ENCODE results near the gene POLR2E.

The POLR2E gene

DNA sequence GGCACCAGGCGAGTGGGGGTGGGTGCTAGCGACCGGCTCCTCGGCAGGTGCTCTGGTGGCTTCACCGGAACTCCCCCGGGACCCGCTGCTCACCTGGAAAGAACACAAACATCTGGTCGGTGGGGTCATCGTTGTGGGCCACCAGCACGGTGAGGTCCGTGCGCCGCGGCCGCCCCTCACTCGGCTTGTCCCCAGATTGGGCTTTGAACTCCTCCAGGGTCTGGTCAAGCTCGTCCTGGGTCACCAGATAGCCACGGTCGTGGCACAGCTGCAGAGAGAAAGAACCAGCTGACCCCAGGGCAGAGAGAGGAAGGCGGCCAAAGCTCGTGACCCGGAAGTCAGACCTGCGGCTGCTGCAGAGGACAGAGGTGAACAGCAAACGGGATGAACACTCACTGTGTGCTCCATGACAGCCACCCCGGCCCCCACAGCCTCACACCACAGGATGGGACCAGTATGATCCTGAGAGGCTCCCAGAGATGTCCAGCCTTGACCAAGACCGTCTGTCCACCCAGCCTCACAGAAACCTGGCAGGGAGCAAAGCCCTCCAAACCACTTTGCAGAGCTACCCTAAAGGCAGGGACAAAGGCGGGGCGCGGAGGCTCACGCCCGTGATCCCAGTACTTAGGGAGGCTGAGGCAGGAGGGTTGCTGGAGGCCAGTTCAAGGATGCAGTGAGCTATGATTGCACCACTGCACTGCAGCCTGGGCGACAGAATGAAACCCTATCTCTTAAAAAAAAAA is 1.2 kb downstream of the POLR2E start:
- no peaks in the 10 kb centered on the region for H3K27me3 ChIP-seq (ENCODE audit: control insufficient read depth in 1 of 2, insufficient read depth in 2 of 2, low read length in 2 of 2)
- peak overlapping the region; percentile 90 to 94 for H3K4me3 ChIP-seq (ENCODE audit: low read depth in 1 of 2, low read length in 2 of 2)
- no peaks in the 10 kb centered on the region for H3K9me3 ChIP-seq (ENCODE audit: control insufficient read depth in 1 of 2, low read length in 2 of 2)
- H3K9ac ChIP-seq (ENCODE audit: low read depth in 1 of 2, low read length in 2 of 2), result peak overlapping the region; percentile 87 to 90
- H3K27ac ChIP-seq (ENCODE audit: low read depth, low read length), result no peak overlapping the region
- peaks cover 5 to 24% of the 10 kb centered on the region in 2 donors for H3K36me3 ChIP-seq (ENCODE audit: control insufficient read depth in 1 of 2, insufficient read depth in 2 of 2, low read length in 2 of 2)
- H3K4me1 ChIP-seq (ENCODE audit: control insufficient read depth in 1 of 2, insufficient read depth in 2 of 2, low read length in 2 of 2), result peaks cover 26 to 34% of the 10 kb centered on the region in 2 donors

DNA sequence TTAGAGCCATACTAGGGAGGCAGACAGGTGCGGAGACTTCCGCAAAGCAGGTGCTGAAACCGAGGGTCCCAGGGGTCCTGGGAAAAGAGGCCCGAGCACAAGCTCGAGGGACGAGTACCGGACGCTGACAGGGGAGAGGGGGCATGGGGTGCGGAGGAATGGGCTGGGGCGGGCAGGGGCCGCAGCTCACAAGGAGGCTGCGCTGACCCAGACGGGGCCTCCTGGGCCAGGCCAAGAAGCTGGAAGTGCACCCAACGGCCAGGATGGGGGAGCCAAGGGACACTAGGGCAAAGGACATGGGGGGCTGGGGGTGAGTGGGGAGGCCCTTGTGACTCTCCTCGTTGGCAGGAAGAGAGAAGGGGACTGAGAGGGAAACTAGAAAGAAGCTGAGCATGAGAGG is 1.8 kb downstream of the POLR2E start:
- Histone ChIP-seq H3K9ac (ENCODE audit: low read depth in 1 of 2, low read length in 2 of 2) (no peak overlapping the region), H3K36me3 (ENCODE audit: control insufficient read depth in 1 of 2, insufficient read depth in 2 of 2, low read length in 2 of 2) (peaks cover 5 to 31% of the 10 kb centered on the region in 2 donors)

DNA sequence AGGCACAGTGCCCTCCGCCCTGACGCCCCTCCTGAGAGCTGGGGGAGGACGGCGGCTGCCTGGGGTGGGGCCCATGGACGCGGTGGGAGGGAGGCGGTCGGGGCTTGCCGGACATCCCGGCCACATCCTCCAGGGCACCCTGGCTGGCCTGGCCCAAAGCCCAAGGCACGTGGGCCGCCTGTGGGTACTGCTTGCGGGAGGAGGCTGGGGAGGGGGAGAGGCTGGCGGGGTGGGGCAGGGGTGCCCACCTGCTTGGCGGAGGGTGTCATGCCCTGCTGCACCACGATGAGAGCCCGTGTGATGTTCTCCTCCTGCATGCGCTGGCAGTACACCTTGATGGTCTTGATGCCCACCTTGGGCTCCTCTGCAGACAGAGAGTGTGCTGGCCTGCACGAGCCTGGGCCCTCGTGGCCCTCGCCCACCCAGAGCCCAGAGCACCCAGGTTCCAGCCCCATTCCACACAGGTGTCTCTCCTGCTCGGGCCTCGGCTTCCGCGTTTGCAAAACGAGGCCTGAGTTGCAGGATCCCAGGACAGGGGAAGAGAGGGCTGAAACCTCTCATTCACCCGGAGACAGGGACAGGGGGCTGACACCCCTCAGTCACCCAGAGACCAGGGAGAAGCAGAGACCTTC is 3.5 kb downstream of the POLR2E start:
- Histone ChIP-seq H3K27me3 (ENCODE audit: control insufficient read depth in 1 of 2, insufficient read depth in 2 of 2, low read length in 2 of 2) (no peaks in the 10 kb centered on the region), H3K36me3 (ENCODE audit: control insufficient read depth in 1 of 2, insufficient read depth in 2 of 2, low read length in 2 of 2) (peaks cover 8 to 39% of the 10 kb centered on the region in 2 donors), H3K4me3 (ENCODE audit: low read depth in 1 of 2, low read length in 2 of 2) (no peak overlapping the region), H3K9me3 (ENCODE audit: control insufficient read depth in 1 of 2, low read length in 2 of 2) (no peaks in the 10 kb centered on the region), H3K4me1 (ENCODE audit: control insufficient read depth in 1 of 2, insufficient read depth in 2 of 2, low read length in 2 of 2) (peaks cover 13 to 33% of the 10 kb centered on the region in 2 donors), H3K27ac (ENCODE audit: low read depth, low read length) (no peak overlapping the region), H3K9ac (ENCODE audit: low read depth in 1 of 2, low read length in 2 of 2) (no peak overlapping the region)

More for the DNA sequence above, 1.8 kb downstream of the POLR2E start:
- H3K4me1 ChIP-seq (ENCODE audit: control insufficient read depth in 1 of 2, insufficient read depth in 2 of 2, low read length in 2 of 2), result peaks cover 20 to 34% of the 10 kb centered on the region in 2 donors
- no peak overlapping the region for H3K27ac ChIP-seq (ENCODE audit: low read depth, low read length)
- H3K9me3 ChIP-seq (ENCODE audit: control insufficient read depth in 1 of 2, low read length in 2 of 2), result no peaks in the 10 kb centered on the region
- no peaks in the 10 kb centered on the region for H3K27me3 ChIP-seq (ENCODE audit: control insufficient read depth in 1 of 2, insufficient read depth in 2 of 2, low read length in 2 of 2)
- H3K4me3 ChIP-seq (ENCODE audit: low read depth in 1 of 2, low read length in 2 of 2), result peak overlapping the region; percentile 90 to 94

DNA sequence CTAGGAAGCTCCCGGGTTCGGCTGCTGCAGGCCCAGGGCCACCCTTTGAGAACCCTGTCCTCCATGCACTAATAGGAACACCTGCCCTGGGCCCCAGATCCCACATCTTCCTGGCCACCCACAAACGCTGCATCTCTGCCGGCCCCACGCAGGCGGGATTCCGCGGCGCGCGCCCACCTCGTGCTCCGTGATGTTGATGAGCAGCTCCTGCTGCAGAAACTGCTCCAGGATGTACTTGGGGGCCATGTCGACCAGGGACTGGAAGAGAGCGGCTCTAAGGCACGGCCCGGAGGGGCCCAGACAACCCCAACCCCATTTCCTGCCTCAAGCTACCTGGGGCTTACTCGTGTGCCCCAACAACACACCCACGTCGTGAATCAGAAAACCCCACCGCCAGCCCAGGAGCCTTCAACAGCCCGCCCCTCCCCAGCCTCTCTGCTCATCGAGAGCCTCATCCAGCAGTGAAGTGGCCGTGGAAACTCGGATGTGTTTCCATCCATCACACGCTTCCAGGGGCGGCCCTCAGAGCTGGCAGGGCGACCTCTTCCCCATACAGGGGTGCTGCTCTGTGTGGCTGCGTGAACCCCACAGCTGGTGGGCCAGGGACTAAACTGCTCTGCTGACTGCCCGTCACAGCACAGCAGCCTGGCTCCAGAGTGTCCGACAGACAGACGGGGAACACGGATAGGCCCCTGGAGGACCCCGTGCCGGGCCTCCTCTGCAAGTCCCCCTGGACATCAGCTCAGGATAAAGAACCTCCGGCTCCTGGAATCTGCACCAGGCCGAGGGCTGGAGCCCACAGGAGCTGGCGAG is 4.2 kb downstream of the POLR2E start:
- H3K4me3 ChIP-seq (ENCODE audit: low read depth in 1 of 2, low read length in 2 of 2), result no peak overlapping the region
- H3K9ac ChIP-seq (ENCODE audit: low read depth in 1 of 2, low read length in 2 of 2), result no peak overlapping the region
- no peak overlapping the region for H3K27ac ChIP-seq (ENCODE audit: low read depth, low read length)
- H3K36me3 ChIP-seq (ENCODE audit: control insufficient read depth in 1 of 2, insufficient read depth in 2 of 2, low read length in 2 of 2), result peaks cover 8 to 45% of the 10 kb centered on the region in 2 donors
- no peaks in the 10 kb centered on the region for H3K9me3 ChIP-seq (ENCODE audit: control insufficient read depth in 1 of 2, low read length in 2 of 2)
- H3K4me1 ChIP-seq (ENCODE audit: control insufficient read depth in 1 of 2, insufficient read depth in 2 of 2, low read length in 2 of 2), result peaks cover 13 to 32% of the 10 kb centered on the region in 2 donors
- no peaks in the 10 kb centered on the region for H3K27me3 ChIP-seq (ENCODE audit: control insufficient read depth in 1 of 2, insufficient read depth in 2 of 2, low read length in 2 of 2)

DNA sequence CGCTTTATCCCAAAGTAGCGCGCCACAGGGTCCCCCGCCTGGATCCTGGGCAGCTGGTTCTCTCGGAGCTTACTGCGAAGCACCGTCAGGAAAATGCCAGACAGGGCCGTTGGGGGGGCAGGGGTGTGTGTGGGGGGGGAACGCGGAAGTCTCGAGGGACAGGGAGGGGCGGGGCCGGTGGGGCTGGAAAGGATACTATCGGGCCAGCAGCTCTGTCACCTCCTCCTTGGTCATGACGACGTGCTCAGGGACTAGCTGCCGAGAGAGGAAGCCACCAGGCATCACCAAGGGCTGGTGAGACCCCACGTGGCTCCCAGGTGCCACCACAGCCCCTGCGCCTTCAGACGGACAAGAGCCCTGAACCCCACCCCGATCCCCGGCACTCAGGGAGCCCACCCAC is 5.3 kb downstream of the POLR2E start:
- peaks cover 13 to 27% of the 10 kb centered on the region in 2 donors for H3K4me1 ChIP-seq (ENCODE audit: control insufficient read depth in 1 of 2, insufficient read depth in 2 of 2, low read length in 2 of 2)
- no peak overlapping the region for H3K27ac ChIP-seq (ENCODE audit: low read depth, low read length)
- peaks cover 8 to 54% of the 10 kb centered on the region in 2 donors for H3K36me3 ChIP-seq (ENCODE audit: control insufficient read depth in 1 of 2, insufficient read depth in 2 of 2, low read length in 2 of 2)
- no peak overlapping the region for H3K9ac ChIP-seq (ENCODE audit: low read depth in 1 of 2, low read length in 2 of 2)
- no peaks in the 10 kb centered on the region for H3K9me3 ChIP-seq (ENCODE audit: control insufficient read depth in 1 of 2, low read length in 2 of 2)
- H3K4me3 ChIP-seq (ENCODE audit: low read depth in 1 of 2, low read length in 2 of 2), result no peak overlapping the region
- H3K27me3 ChIP-seq (ENCODE audit: control insufficient read depth in 1 of 2, insufficient read depth in 2 of 2, low read length in 2 of 2), result no peaks in the 10 kb centered on the region

DNA sequence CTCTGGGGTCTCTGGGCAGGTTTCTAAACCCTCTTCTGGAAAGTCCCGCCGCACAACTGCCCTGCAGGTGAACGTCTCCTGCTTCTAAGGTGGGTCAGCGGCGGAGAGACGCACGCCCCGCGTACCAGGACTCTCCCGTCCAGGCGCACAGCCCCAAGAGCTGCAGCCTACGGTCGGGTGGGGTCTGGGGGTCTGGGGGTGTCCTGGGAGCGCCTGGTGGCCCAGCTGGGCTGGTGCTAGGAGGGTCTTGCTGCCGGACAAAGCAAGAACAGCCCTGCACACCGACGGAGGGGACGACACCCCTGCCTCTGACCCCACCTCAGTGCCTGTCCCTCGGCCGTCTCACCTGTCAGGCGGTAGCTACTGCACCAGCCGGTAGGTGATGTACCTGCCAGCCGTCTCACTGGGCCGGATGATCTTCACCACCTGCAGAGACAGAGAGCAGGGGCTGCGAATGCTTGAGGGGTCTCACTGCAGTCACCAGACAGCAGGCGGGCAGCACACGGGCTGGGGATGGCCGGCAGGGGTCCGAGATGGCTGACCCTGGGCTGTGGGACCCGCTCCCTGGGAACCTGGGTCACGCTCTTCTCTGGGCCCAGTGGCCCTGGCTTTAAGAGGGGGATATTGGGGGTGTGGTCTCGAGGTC is 5.9 kb downstream of the POLR2E start:
- Histone ChIP-seq H3K27me3 (ENCODE audit: control insufficient read depth in 1 of 2, insufficient read depth in 2 of 2, low read length in 2 of 2) (no peaks in the 10 kb centered on the region), H3K4me3 (ENCODE audit: low read depth in 1 of 2, low read length in 2 of 2) (no peak overlapping the region), H3K27ac (ENCODE audit: low read depth, low read length) (no peak overlapping the region), H3K36me3 (ENCODE audit: control insufficient read depth in 1 of 2, insufficient read depth in 2 of 2, low read length in 2 of 2) (peaks cover 8 to 59% of the 10 kb centered on the region in 2 donors), H3K4me1 (ENCODE audit: control insufficient read depth in 1 of 2, insufficient read depth in 2 of 2, low read length in 2 of 2) (peaks cover 11 to 26% of the 10 kb centered on the region in 2 donors), H3K9me3 (ENCODE audit: control insufficient read depth in 1 of 2, low read length in 2 of 2) (no peaks in the 10 kb centered on the region), H3K9ac (ENCODE audit: low read depth in 1 of 2, low read length in 2 of 2) (no peak overlapping the region)

DNA sequence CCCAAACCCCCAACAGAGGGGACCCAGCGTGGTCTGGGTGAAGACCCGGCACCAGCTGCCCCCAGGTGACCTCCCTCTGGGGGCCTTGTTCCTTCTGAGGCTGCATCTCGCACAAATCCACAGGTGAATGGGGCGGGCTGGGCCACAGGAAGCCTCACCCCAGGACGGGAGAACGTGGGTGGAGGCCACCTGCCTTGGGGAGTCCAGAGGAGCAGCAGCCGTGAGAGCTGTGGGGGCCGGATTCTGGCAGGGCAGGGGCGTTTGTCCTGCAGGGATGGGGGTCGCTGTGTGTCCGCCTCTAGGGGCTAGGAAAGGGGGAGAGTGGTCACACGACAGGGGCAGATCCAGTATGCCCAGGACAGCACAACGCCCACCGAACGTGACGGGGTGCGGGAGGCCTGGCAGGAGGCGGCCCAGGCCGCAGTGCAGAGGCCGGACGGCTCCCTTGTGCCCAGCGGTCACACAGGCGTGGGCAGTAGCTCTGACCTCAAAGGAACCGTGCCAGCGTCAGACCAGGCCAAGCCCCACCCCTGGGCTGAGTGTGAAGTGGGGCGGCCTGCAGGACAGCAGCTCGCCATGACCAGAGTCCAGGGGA is 6.7 kb downstream of the POLR2E start:
- peaks cover 4 to 22% of the 10 kb centered on the region in 2 donors for H3K4me1 ChIP-seq (ENCODE audit: control insufficient read depth in 1 of 2, insufficient read depth in 2 of 2, low read length in 2 of 2)
- H3K36me3 ChIP-seq (ENCODE audit: control insufficient read depth in 1 of 2, insufficient read depth in 2 of 2, low read length in 2 of 2), result peaks cover 8 to 62% of the 10 kb centered on the region in 2 donors
- H3K27me3 ChIP-seq (ENCODE audit: control insufficient read depth in 1 of 2, insufficient read depth in 2 of 2, low read length in 2 of 2), result no peaks in the 10 kb centered on the region
- no peak overlapping the region for H3K9ac ChIP-seq (ENCODE audit: low read depth in 1 of 2, low read length in 2 of 2)
- H3K9me3 ChIP-seq (ENCODE audit: control insufficient read depth in 1 of 2, low read length in 2 of 2), result no peaks in the 10 kb centered on the region
- no peak overlapping the region for H3K27ac ChIP-seq (ENCODE audit: low read depth, low read length)
- no peak overlapping the region for H3K4me3 ChIP-seq (ENCODE audit: low read depth in 1 of 2, low read length in 2 of 2)

DNA sequence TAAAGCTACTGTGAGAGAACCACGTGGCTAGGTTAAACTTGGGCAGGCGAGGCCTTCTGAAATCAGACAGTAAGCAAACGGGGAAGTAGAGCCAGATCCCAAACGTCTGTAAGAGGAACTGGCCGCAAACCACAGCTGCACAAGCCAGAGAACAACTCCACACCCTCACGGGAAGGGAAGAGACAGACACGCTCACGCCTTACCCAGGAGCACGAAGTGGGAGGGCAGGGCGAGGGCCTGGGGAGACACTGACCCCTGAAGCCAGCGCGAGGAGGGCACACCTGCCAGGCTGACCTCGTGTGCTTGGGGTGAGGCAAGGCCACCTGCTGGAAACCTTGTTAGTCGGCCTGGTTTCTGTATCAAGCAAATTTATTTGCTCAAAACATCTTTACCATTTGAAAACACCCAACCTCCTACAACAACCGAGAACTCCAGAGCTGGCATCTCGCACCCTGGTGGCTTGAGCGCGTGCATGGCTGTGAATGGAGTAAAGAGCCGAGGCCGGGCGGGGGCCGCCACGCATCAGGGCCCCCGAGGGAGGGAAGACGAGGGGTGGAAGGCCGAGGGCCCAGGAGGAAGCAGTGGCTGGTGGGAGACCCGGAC is 7.3 kb downstream of the POLR2E start:
- peaks cover 8 to 62% of the 10 kb centered on the region in 2 donors for H3K36me3 ChIP-seq (ENCODE audit: control insufficient read depth in 1 of 2, insufficient read depth in 2 of 2, low read length in 2 of 2)
- H3K9me3 ChIP-seq (ENCODE audit: control insufficient read depth in 1 of 2, low read length in 2 of 2), result no peaks in the 10 kb centered on the region
- H3K9ac ChIP-seq (ENCODE audit: low read depth in 1 of 2, low read length in 2 of 2), result no peak overlapping the region
- no peaks in the 10 kb centered on the region for H3K27me3 ChIP-seq (ENCODE audit: control insufficient read depth in 1 of 2, insufficient read depth in 2 of 2, low read length in 2 of 2)
- peaks cover 0 to 23% of the 10 kb centered on the region in 2 donors for H3K4me1 ChIP-seq (ENCODE audit: control insufficient read depth in 1 of 2, insufficient read depth in 2 of 2, low read length in 2 of 2)
- H3K4me3 ChIP-seq (ENCODE audit: low read depth in 1 of 2, low read length in 2 of 2), result no peak overlapping the region
- H3K27ac ChIP-seq (ENCODE audit: low read depth, low read length), result peak overlapping the region; percentile 58

DNA sequence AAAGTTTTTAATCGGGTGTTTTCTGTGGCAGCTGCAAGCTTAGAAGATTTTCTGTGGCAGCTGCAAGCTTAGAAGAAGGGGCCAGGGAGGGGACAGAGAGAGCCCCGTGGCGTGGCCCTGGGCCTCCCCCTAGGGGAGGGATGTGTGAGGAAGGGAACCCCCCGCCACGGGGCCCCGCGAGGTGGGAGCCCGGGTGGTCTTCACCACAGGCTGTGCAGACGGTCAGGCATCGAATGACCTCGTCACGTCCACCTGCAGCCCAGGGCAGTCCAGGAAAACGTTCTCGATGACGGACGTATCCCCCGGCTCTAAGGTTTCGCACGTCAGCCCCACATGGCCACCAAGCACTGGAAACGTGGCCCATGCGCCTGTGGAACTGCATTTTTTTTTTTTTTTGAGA is 8.6 kb downstream of the POLR2E start:
- no peak overlapping the region for H3K27ac ChIP-seq (ENCODE audit: low read depth, low read length)
- no peaks in the 10 kb centered on the region for H3K9me3 ChIP-seq (ENCODE audit: control insufficient read depth in 1 of 2, low read length in 2 of 2)
- no peaks in the 10 kb centered on the region for H3K27me3 ChIP-seq (ENCODE audit: control insufficient read depth in 1 of 2, insufficient read depth in 2 of 2, low read length in 2 of 2)
- H3K4me3 ChIP-seq (ENCODE audit: low read depth in 1 of 2, low read length in 2 of 2), result no peak overlapping the region
- H3K36me3 ChIP-seq (ENCODE audit: control insufficient read depth in 1 of 2, insufficient read depth in 2 of 2, low read length in 2 of 2), result peaks cover 4 to 55% of the 10 kb centered on the region in 2 donors
- H3K4me1 ChIP-seq (ENCODE audit: control insufficient read depth in 1 of 2, insufficient read depth in 2 of 2, low read length in 2 of 2), result peaks cover 0 to 32% of the 10 kb centered on the region in 2 donors
- H3K9ac ChIP-seq (ENCODE audit: low read depth in 1 of 2, low read length in 2 of 2), result no peak overlapping the region

Measured in duodenal mucosa (tissue), 2 donors.